ENCODE measurements around the gene KCNB1.

DNA sequence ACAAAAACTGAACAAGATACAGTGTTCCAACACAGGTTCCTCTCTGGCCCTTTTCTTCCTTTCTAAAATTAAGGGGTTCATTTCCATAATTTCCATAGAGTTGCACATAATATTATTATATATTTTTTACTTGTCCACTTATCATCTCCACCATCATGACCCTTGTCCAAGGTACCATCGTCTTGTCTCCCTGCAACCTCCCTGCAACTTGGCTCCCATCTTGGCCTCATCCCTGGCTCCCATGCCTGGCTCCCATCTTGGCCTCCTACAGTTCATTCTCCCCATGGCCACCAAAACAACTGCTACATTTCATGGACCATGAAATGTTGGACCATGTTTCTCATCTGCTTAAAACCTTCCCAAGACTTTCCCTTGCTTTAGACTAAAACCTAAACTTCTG lies 3.1 kb upstream of the KCNB1 start:
- TF ChIP-seq POLR2AphosphoS5 (IDR thresholded peaks at IDR 0.05; ENCODE audit: low read depth) (no peak), GABPA (IDR thresholded peaks at IDR 0.05; ENCODE audit: low read depth) (no peak)
- TF ChIP-seq, protein P1, sequence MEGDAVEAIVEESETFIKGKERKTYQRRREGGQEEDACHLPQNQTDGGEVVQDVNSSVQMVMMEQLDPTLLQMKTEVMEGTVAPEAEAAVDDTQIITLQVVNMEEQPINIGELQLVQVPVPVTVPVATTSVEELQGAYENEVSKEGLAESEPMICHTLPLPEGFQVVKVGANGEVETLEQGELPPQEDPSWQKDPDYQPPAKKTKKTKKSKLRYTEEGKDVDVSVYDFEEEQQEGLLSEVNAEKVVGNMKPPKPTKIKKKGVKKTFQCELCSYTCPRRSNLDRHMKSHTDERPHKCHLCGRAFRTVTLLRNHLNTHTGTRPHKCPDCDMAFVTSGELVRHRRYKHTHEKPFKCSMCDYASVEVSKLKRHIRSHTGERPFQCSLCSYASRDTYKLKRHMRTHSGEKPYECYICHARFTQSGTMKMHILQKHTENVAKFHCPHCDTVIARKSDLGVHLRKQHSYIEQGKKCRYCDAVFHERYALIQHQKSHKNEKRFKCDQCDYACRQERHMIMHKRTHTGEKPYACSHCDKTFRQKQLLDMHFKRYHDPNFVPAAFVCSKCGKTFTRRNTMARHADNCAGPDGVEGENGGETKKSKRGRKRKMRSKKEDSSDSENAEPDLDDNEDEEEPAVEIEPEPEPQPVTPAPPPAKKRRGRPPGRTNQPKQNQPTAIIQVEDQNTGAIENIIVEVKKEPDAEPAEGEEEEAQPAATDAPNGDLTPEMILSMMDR (IDR thresholded peaks at IDR 0.05; ENCODE audit: insufficient read depth, low read length) = no peak
- TF ChIP-seq, protein P2, sequence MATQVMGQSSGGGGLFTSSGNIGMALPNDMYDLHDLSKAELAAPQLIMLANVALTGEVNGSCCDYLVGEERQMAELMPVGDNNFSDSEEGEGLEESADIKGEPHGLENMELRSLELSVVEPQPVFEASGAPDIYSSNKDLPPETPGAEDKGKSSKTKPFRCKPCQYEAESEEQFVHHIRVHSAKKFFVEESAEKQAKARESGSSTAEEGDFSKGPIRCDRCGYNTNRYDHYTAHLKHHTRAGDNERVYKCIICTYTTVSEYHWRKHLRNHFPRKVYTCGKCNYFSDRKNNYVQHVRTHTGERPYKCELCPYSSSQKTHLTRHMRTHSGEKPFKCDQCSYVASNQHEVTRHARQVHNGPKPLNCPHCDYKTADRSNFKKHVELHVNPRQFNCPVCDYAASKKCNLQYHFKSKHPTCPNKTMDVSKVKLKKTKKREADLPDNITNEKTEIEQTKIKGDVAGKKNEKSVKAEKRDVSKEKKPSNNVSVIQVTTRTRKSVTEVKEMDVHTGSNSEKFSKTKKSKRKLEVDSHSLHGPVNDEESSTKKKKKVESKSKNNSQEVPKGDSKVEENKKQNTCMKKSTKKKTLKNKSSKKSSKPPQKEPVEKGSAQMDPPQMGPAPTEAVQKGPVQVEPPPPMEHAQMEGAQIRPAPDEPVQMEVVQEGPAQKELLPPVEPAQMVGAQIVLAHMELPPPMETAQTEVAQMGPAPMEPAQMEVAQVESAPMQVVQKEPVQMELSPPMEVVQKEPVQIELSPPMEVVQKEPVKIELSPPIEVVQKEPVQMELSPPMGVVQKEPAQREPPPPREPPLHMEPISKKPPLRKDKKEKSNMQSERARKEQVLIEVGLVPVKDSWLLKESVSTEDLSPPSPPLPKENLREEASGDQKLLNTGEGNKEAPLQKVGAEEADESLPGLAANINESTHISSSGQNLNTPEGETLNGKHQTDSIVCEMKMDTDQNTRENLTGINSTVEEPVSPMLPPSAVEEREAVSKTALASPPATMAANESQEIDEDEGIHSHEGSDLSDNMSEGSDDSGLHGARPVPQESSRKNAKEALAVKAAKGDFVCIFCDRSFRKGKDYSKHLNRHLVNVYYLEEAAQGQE (IDR thresholded peaks at IDR 0.05; ENCODE audit: insufficient replicate concordance, low read depth) = no peak

Data from HL-60 (cell line).